D721Med (cell line): ENCODE results near the gene PCIF1.
"Not testable (repeated sequence)": the region's sequence is repeated elsewhere in the genome, so short reads cannot be mapped to it uniquely, and the experiment has no call there.

Source experiments
- DNase-seq: peaks from one replicate; pipeline ENCODE4 v3.0.0; 2011; ENCODE audit warnings: low spot score; ENCODE audit not compliant: insufficient read length
- FAIRE-seq: peaks from 2 replicates; lab custom pipeline; 2011; peaks lifted over from hg19 to GRCh38; lab: Jason Lieb, UNC
- TF ChIP-seq, protein P1 (sequence below): IDR thresholded peaks from 2 replicates; pipeline ENCODE4 v1.5.1; 2012; ENCODE audit warnings: mild to moderate bottlenecking, control low read depth; ENCODE audit not compliant: insufficient read depth; ENCODE audit errors: missing control alignments

Gene PCIF1

DNA sequence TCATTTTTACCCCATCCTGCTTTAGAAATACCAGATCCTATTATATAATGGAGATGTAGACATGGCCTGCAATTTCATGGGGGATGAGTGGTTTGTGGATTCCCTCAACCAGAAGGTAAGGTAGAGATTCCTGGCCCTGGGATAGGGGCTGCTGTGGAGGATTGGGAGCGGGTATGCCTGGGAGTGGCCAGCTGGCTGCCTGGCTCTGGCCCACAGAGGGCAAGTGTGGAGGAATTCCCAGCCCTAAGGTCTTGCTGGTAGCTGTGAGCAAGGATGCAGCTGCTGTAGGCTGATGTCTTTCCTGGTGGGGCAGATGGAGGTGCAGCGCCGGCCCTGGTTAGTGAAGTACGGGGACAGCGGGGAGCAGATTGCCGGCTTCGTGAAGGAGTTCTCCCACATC is 36.8 kb upstream of the PCIF1 start:
- DNase-seq = no peak
- TF ChIP-seq, protein P1, sequence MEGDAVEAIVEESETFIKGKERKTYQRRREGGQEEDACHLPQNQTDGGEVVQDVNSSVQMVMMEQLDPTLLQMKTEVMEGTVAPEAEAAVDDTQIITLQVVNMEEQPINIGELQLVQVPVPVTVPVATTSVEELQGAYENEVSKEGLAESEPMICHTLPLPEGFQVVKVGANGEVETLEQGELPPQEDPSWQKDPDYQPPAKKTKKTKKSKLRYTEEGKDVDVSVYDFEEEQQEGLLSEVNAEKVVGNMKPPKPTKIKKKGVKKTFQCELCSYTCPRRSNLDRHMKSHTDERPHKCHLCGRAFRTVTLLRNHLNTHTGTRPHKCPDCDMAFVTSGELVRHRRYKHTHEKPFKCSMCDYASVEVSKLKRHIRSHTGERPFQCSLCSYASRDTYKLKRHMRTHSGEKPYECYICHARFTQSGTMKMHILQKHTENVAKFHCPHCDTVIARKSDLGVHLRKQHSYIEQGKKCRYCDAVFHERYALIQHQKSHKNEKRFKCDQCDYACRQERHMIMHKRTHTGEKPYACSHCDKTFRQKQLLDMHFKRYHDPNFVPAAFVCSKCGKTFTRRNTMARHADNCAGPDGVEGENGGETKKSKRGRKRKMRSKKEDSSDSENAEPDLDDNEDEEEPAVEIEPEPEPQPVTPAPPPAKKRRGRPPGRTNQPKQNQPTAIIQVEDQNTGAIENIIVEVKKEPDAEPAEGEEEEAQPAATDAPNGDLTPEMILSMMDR = no peak
- no peak for FAIRE-seq

- DNase-seq (no peak), FAIRE-seq (no peak)
These were observed 36.2 kb upstream of the PCIF1 start for GRCh38 chr20:45898285-45898684.

GRCh38 chr20:45899046-45899835 is 35.2 kb upstream of the PCIF1 start:
- TF ChIP-seq, protein P1 = no peak
- DNase-seq = no peak
- no peak for FAIRE-seq

More at GRCh38 chr20:45898285-45898684, 36.2 kb upstream of the PCIF1 start:
- TF ChIP-seq, protein P1 = no peak

GRCh38 chr20:45901332-45901731 is 33.2 kb upstream of the PCIF1 start:
- not testable (repeated sequence) for FAIRE-seq, DNase-seq

DNA sequence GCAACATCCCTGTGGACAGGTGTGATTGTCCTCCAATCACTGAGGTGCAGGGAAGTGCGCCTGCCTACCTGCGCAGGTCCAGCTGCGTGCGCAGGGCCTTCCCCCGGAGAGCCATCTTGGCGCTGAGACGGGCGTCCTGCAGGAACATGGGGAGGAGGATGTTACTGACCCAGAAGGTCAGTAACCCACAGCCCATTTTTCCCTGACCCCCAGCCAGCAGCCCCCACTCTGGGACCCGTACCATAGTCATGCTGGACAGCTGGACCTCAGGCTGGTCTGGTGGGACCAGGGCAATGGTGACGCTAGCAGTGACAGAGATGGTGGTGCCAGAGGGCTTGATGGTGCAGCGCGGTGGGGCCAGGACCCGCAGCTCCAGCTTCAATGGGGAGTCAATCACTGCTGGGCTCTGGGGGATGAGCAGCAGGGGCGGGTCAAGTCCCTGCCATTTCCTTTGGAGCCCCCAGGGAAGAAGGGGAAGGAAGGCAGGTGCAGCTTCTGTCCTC is 32.2 kb upstream of the PCIF1 start:
- TF ChIP-seq, protein P1 = no peak
- DNase-seq (no peak), FAIRE-seq (no peak)

GRCh38 chr20:45904583-45905504 is 29.6 kb upstream of the PCIF1 start:
- FAIRE-seq (no peak), DNase-seq (no peak)
- TF ChIP-seq, protein P1 = no peak

DNA sequence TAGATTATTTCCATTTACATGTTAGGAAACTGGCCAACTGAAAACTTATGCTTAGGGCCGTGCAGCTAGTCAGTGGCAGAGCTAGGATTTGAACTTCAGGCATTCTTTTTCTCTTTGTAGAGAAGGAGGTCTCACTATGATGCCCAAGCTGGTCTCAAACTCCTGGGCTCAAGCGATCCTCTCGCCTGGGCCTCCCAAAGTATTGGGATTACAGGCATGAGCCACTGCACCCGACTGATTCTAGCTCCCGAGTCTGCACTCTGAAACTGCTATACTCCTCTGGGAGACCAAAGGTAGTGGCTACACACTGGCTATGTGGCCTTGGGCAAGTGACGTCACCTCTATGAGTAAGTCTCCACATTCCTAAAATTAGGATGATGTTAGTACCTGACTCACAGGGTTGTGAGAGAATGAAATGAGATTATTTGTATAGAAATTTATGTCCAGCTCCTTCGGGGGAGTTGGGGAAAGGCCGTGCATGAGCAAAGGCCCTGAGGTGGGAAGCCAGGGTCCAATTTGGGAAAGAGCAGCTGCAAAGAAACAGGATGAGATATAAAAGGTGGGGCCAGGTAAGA is 28.9 kb upstream of the PCIF1 start:
- FAIRE-seq (no peak), DNase-seq (no peak)
- TF ChIP-seq, protein P1 = no peak
